ENCODE measurements around the gene EPB41L2. TPM values are rescaled to one million over a fixed set of nuclear protein-coding genes. Genes with fewer than 3 reads are reported as not detected.
A peak's percentile ranks its signal among the peaks of the same experiment; 100 is the strongest.

EPB41L2 gene
- total RNA-seq, 1 experiment from 2014 or later, result 199 TPM

DNA sequence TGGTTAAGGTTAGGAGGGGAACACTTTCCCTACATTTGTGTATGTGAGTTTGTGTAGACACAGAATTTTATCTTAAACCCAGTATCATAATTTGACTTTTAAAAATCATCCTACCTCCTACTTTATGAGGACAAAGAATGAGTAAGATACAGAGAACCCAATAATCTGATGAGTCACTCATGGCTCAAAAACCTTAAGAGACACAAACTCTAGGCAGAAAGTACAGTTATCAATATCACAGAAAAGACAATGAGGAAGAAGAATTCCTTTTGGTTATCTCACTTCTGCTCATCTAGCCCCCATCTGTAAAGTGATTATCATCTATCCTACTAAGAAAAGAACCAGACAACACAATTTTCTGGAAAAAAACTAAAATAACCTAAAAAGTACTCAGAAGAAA lies 87.7 kb downstream of the EPB41L2 start:
- ATAC-seq, result no peak
- no TSS peak for BruUV-seq (replicated peaks)
- intact Hi-C loops (cut with micrococcal nuclease; ENCODE audit: unreplicated experiment), result no loop called here
- no peaks in the 10 kb centered on the region for H3K9me3 ChIP-seq (ENCODE audit: control insufficient read depth, insufficient read depth, low read depth, low read length)
- POLR2A ChIA-PET, result no interaction called here
- H3K4me3 ChIP-seq (ENCODE audit: low read depth in 2 of 2, low read length in 2 of 2), result no peak overlapping the region
- CTCF ChIA-PET, result no interaction called here
- no peaks in the 10 kb centered on the region for H3K36me3 ChIP-seq (ENCODE audit: control insufficient read depth, insufficient read depth, low read length)
- H3K27me3 ChIP-seq (ENCODE audit: control insufficient read depth, insufficient read depth, low read length), result no peaks in the 10 kb centered on the region
- no peak for DNase-seq (ENCODE audit: low read depth, low spot score)
- no peak overlapping the region; the same call in 1 of the 2 replicates for H3K27ac ChIP-seq (ENCODE audit: low read length)
- peaks cover 32% of the 10 kb centered on the region for H3K4me1 ChIP-seq (ENCODE audit: control insufficient read depth, insufficient read depth, low read length)
- TF ChIP-seq, protein P1, sequence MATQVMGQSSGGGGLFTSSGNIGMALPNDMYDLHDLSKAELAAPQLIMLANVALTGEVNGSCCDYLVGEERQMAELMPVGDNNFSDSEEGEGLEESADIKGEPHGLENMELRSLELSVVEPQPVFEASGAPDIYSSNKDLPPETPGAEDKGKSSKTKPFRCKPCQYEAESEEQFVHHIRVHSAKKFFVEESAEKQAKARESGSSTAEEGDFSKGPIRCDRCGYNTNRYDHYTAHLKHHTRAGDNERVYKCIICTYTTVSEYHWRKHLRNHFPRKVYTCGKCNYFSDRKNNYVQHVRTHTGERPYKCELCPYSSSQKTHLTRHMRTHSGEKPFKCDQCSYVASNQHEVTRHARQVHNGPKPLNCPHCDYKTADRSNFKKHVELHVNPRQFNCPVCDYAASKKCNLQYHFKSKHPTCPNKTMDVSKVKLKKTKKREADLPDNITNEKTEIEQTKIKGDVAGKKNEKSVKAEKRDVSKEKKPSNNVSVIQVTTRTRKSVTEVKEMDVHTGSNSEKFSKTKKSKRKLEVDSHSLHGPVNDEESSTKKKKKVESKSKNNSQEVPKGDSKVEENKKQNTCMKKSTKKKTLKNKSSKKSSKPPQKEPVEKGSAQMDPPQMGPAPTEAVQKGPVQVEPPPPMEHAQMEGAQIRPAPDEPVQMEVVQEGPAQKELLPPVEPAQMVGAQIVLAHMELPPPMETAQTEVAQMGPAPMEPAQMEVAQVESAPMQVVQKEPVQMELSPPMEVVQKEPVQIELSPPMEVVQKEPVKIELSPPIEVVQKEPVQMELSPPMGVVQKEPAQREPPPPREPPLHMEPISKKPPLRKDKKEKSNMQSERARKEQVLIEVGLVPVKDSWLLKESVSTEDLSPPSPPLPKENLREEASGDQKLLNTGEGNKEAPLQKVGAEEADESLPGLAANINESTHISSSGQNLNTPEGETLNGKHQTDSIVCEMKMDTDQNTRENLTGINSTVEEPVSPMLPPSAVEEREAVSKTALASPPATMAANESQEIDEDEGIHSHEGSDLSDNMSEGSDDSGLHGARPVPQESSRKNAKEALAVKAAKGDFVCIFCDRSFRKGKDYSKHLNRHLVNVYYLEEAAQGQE (IDR thresholded peaks at IDR 0.05; ENCODE audit: insufficient read depth in 1 of 2, low read depth in 2 of 2, low read length in 1 of 2), result no peak
- TF ChIP-seq SIN3A (IDR thresholded peaks at IDR 0.05; ENCODE audit: borderline replicate concordance, insufficient read depth, low read depth, low read length), result no peak
- TF ChIP-seq POLR2AphosphoS5 (IDR thresholded peaks at IDR 0.05; ENCODE audit: low read depth, low read length), result no peak
- no peak for TF ChIP-seq TCF7L2 (IDR thresholded peaks at IDR 0.05; ENCODE audit: low read depth, low read length)
- in situ Hi-C loops (cut with HindIII; ENCODE audit: low pct_unique_long_range_greater_than_20kb, low sequenced_read_pairs), result no loop called here

DNA sequence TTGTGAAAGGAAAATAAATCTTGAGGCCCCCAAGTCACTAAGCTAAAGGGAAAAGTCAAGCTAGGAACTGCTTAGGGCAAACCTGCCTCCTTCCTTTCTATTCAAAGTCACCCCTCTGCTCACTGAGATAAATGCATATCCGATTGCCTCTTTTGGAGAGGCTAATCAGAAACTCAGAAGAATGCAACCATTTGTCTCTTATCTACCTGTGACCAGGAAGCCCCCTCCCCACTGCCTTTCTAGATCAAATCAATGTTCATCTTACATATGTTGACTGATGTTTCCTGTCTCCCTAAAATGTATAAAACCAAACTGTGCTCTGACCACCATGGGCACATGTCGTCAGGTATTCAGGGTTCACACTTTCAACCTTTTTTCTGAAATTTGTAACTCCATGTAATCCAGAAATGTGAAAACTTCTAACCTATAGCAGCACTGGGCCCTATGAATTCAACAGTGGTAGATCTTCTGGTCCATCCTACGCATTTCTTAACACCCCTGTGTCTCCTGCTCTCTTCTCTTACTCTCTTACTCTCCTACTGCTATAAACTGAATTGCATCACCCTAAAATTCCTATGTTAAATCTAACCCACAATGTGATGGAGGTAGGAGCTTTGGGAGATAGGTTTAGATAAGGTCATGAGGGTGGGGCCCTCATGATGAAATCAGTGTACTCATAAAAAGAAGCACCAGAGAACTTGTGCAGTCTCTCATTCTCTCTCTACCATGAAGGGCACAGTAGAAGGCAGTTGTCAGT lies 89.3 kb downstream of the EPB41L2 start:
- no peak overlapping the region for H3K4me3 ChIP-seq (ENCODE audit: low read depth in 2 of 2, low read length in 2 of 2)
- intact Hi-C loops (cut with micrococcal nuclease; ENCODE audit: unreplicated experiment) (no loop called here), in situ Hi-C loops (cut with HindIII; ENCODE audit: low pct_unique_long_range_greater_than_20kb, low sequenced_read_pairs) (no loop called here)
- no peaks in the 10 kb centered on the region for H3K9me3 ChIP-seq (ENCODE audit: control insufficient read depth, insufficient read depth, low read depth, low read length)
- H3K4me1 ChIP-seq (ENCODE audit: control insufficient read depth, insufficient read depth, low read length), result peaks cover 40% of the 10 kb centered on the region
- no peak for DNase-seq (ENCODE audit: low read depth, low spot score)
- CTCF ChIA-PET, result no interaction called here
- H3K27me3 ChIP-seq (ENCODE audit: control insufficient read depth, insufficient read depth, low read length), result no peaks in the 10 kb centered on the region
- no peaks in the 10 kb centered on the region for H3K36me3 ChIP-seq (ENCODE audit: control insufficient read depth, insufficient read depth, low read length)
- POLR2A ChIA-PET, result no interaction called here
- peak overlapping the region; percentile 2; the same call in 1 of the 2 replicates for H3K27ac ChIP-seq (ENCODE audit: low read length)
- TF ChIP-seq CTCF (IDR thresholded peaks at IDR 0.05) (no peak), SIN3A (IDR thresholded peaks at IDR 0.05; ENCODE audit: borderline replicate concordance, insufficient read depth, low read depth, low read length) (no peak), TCF7L2 (IDR thresholded peaks at IDR 0.05; ENCODE audit: low read depth, low read length) (no peak), POLR2AphosphoS5 (IDR thresholded peaks at IDR 0.05; ENCODE audit: low read depth, low read length) (no peak)
- TF ChIP-seq, protein P1 (IDR thresholded peaks at IDR 0.05; ENCODE audit: insufficient read depth in 1 of 2, low read depth in 2 of 2, low read length in 1 of 2), result no peak
- BruUV-seq (replicated peaks), result no TSS peak
- ATAC-seq, result no peak
